Heart right ventricle (tissue), 16 donors: ENCODE data around the gene CALR. TPM values are rescaled to one million over a fixed set of nuclear protein-coding genes. Genes with fewer than 3 reads are reported as not detected.

Experiments
- ATAC-seq, 8 donors: fragments of 200-7000 bp; cut with Tn5 transposase; one replicate each; pipeline ENCODE4 v1.9.1; 2020; ENCODE audit warnings: mild to moderate bottlenecking in 8 of 8, moderate library complexity in 8 of 8, moderate number of reproducible peaks in 1 of 8
- DNase-seq, 2 donors: peaks; one replicate each; pipeline ENCODE4 v3.0.0-alpha.2; 2020
- H3K27ac ChIP-seq, 10 donors: fragments of 200-600 bp; sonication (generic) in 2 of 10; one replicate each; pipeline versions ENCODE4 v1.5.0 to v1.8.0; 2020 to 2022; ENCODE audit warnings: mild to moderate bottlenecking in 3 of 10
- H3K27me3 ChIP-seq, 7 donors: fragments of 200-600 bp; one replicate each; pipeline ENCODE4 v1.8.0; 2021 to 2022; ENCODE audit warnings: mild to moderate bottlenecking in 2 of 7
- H3K36me3 ChIP-seq, 9 donors: fragments of 200-600 bp; sonication (generic) in 1 of 9; one replicate each; pipeline versions ENCODE4 v1.5.0 to v1.8.0; 2020 to 2022; ENCODE audit warnings: mild to moderate bottlenecking in 2 of 9
- H3K4me1 ChIP-seq, 9 donors: fragments of 200-600 bp; sonication (generic) in 1 of 9; one replicate each; pipeline versions ENCODE4 v1.5.0 to v1.8.0; 2020 to 2022; ENCODE audit warnings: mild to moderate bottlenecking in 4 of 9
- H3K4me3 ChIP-seq, 10 donors: fragments of 200-600 bp; sonication (generic) in 2 of 10; one replicate each; pipeline versions ENCODE4 v1.5.0 to v1.8.0; 2020 to 2022; ENCODE audit warnings: mild to moderate bottlenecking in 7 of 10, moderate library complexity in 2 of 10
- H3K9me3 ChIP-seq, 11 donors: fragments of 200-600 bp in 10 of 11; sonication (generic) in 2 of 11; one replicate each; pipeline versions ENCODE4 v1.5.0 to v1.8.0; 2013 to 2022; ENCODE audit warnings: mild to moderate bottlenecking in 2 of 11, control low read depth in 1 of 11, moderate library complexity in 1 of 11
- CTCF ChIP-seq, 9 donors: fragments of 200-600 bp; sonication (generic) in 2 of 9; IDR thresholded peaks; one replicate each; pipeline versions ENCODE4 v1.5.0 to v1.8.0; 2021 to 2022; ENCODE audit warnings: antibody characterized with exemption in 9 of 9, mild to moderate bottlenecking in 5 of 9, moderate library complexity in 1 of 9
- WGBS, 2 donors: extraction: QIAGEN DNeasy Blood & Tissue Kit; methylation state at CpG; one replicate each; pipeline ENCODE4 v1.1.7; 2013; ENCODE audit warnings: inconsistent platforms in 1 of 2; 5-methylcytosine and 5-hydroxymethylcytosine counted together
- intact Hi-C, 10 donors: fragments of 100-400 bp; cut with DNase I; formaldehyde crosslinking; loops; one replicate each; pipeline versions ENCODE4 v1.11.1 to v1.14.2; 2022
- polyA plus RNA-seq, 2 donors: library from polyadenylated mRNA; stranded (reverse); fragments of 200-250 nt; gene quantifications; one replicate each; pipeline ENCODE4 v1.2.3, GENCODE V29; 2013
- total RNA-seq, 10 donors: library from RNA; stranded (reverse); fragmentation: NEBNext Ultra II Directional in 3 of 10; extraction: Animal tissue kit (Norgen Biotek cat#: 25700) in 3 of 10; gene quantifications; one replicate each; pipeline versions ENCODE4 v1.2.1 to v1.2.4, GENCODE V29; 2021 to 2023
- donor health status: Arrhythmogenic right ventricular cardiomyopathy.
- donor health status: ischemic (EF 13 %, LVEDD 7.1; RV severe dilation, severe dysfunction).
- donor health status: healthy with polysubstance abuse.
- donor health status: DM: no; HTN: yes; CAD: no.
- donor health status: DM: no; HTN: no; CAD: no.
- donor health status: ischemic (EF 25% LVEDD 6.9; RV normal size, moderate dysfunction).
- donor health status: ischemic (EF 25% LVEDD 5.7; RV mildly dilated, moderate dysfunction).
- donor health status: healthy.
- donor health status: DM: yes; HTN: yes; CAD: no.
- donor health status: Ischemic cardiomyopathy.
- donor health status: ischemic (EF 35%, LVEDD 5.7; RV mildly dilated, moderate dysfunction).
- donor health status: nonischemic (EF 11% LVEDD 7.7; RV severe dilation, severe dysfunction).
- donor health status: DM: yes; HTN: yes; CAD: no.
- donor health status: PGD.
- donor health status: ischemic (EF 29% LVEDD 5.4; RV normal size, mild dysfunction).
- donor health status: nonischemic (EF 23%, LVEDD 6.1; RV moderate dilation, normal function).

CALR gene
- total and polyA plus RNA-seq, 12 donors = 197 to 830 (median 348) TPM

DNA sequence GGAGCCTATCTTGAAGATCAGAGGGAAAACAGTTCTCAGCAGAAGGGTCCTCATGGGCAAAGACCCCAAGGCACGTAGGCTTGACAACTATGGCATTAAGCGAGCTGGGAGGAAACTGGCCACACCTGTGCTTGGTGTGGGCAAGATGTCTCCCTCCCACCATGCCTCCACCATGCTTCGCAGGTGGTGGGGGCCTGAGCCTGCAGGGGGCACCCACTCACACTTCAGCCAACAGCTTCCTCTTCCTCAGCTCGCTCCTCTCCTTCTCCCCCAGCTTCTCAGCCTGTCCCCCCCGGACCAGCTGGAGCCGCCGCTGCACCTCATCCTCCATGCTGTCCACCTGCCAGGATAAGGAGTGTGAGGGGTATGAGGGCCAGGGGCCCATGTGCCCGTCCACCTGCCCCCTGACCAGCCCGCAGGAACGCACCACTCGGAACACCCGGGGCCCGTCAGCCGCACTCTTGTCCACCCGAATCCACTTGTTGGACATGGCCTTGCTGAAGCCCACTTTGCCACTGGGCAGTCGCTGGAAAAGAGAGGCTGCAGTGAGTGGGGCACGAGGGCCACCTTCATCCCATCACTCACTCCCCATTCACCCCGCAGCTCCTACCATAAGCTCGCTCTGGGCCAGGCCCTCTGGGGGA, 8.3 kb upstream of the CALR start:
- ATAC-seq = no peak

DNA sequence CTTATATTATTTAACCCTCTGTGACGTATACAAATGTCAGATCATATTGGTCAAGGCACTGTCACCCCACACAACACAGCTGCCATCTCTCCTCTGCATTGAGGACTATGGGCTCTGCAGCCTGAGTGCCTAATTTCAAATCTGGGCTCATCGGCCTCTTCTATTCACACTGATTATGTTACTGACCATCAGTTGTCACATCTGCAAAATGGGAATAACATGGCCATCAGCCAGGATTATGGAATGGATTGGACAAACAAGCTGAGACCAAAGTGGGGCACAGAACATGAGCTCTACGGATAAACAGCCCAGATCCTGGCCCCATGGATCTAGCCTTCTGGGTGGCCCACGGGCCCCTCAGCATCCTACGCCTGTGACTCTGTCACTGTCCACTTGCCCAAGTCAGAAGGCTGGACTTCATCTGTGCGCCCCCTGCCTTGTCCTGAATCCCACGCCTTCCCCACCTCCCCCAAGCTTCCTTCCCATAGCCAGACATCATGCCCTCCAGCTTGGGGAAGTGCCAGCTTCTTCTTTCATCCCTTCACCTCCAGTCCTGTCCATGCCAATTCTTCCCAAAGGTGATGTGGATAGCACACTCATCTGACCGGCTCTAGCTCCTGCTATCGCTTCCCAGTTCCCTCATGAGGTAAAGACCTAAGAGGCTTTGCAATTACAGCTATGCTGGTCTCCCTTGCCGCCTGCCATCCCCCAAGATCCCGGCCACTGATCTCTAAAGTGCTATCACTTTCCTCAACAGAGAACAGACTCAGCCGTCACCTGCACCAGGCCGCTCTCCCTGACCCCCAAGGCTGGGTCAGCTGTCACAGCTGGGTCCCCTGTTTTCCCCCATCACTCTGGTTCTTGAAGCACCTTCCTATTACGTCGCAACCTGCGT, 5.8 kb upstream of the CALR start:
- Histone ChIP-seq H3K4me1 (peaks cover 0 to 34% (median 14%) of the 10 kb centered on the region in 9 donors), H3K27me3 (no peaks in the 10 kb centered on the region), H3K9me3 (no peaks in the 10 kb centered on the region), H3K27ac (peak overlapping the region in 8 of 10 donors; percentile 79 to 90 (median 87)), H3K4me3 (peak overlapping the region; percentile 57 to 100 (median 86)), H3K36me3 (peaks cover 0 to 41% (median 22%) of the 10 kb centered on the region in 9 donors)
- ATAC-seq (peak in 2 of 8 donors; percentile 0), DNase-seq (no peak)
- intact Hi-C loops = no loop called here
- 28 to 36% methylated on average over 16 of the region's 16 CpGs for WGBS, 2 donors
- no peak for TF ChIP-seq CTCF (IDR thresholded peaks at IDR 0.05)

More for the DNA sequence above, 8.3 kb upstream of the CALR start:
- Histone ChIP-seq H3K36me3 (peaks cover 0 to 66% (median 43%) of the 10 kb centered on the region in 9 donors), H3K27me3 (no peaks in the 10 kb centered on the region), H3K27ac (no peak overlapping the region), H3K4me3 (no peak overlapping the region), H3K4me1 (peaks cover 0 to 22% (median 14%) of the 10 kb centered on the region in 9 donors), H3K9me3 (no peaks in the 10 kb centered on the region)
- DNase-seq = no peak
- TF ChIP-seq CTCF (IDR thresholded peaks at IDR 0.05) = no peak
- WGBS, 2 donors = 90 to 94% methylated on average over 19 of the region's 19 CpGs
- intact Hi-C loops = no loop called here

GRCh38 chr19:12933287-12934072, 4.9 kb upstream of the CALR start, which contains the start of gene FARSA:
TSS of gene FARSA (minus strand) at chr19:12933711. CDS start at chr19:12933696, 15 bp downstream.
- peaks cover 0 to 32% (median 14%) of the 10 kb centered on the region in 9 donors for H3K36me3 ChIP-seq
- 2% methylated on average over 50 to 51 of the region's 51 CpGs for WGBS, 2 donors
- H3K27me3 ChIP-seq = no peaks in the 10 kb centered on the region
- H3K4me1 ChIP-seq = peaks cover 0 to 38% (median 17%) of the 10 kb centered on the region in 9 donors
- H3K9me3 ChIP-seq = no peaks in the 10 kb centered on the region
- H3K4me3 ChIP-seq = peak within 1 kb of the TSS; percentile 57 to 100 (median 86)
- DNase-seq (peak; percentile 92 to 94), ATAC-seq (peak; percentile 81 to 86 (median 84))
- H3K27ac ChIP-seq = peak within 1 kb of the TSS in 9 of 10 donors; percentile 79 to 90 (median 87)
- intact Hi-C loops = no loop called here
- no peak for TF ChIP-seq CTCF (IDR thresholded peaks at IDR 0.05)

DNA sequence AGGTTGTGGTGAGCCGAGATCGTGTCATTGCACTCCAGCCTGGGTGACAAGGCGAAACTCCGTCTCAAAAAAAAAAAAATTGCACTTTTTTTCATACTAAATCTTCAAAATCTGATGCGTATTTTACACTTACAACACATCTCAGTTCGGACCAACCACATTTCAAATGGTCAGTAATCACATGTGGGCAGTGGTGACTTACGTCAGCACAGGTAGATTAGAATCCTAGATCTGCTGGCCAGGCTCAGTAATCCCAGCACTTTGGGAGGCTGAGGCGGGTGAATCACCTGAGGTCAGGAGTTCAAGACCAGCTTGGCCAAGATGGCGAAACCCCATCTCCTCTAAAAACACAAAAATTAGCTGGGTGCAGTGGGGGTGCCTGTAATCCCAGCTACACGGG, 3.3 kb upstream of the CALR start:
- no peak for TF ChIP-seq CTCF (IDR thresholded peaks at IDR 0.05)
- WGBS, 2 donors = 93 to 94% methylated on average over 10 of the region's 10 CpGs
- intact Hi-C loops = no loop called here

More for the DNA sequence above, 3.3 kb upstream of the CALR start:
- peaks cover under 1 to 46% (median 27%) of the 10 kb centered on the region in 9 donors for H3K4me1 ChIP-seq
- H3K9me3 ChIP-seq = no peaks in the 10 kb centered on the region
- DNase-seq = no peak
- ATAC-seq = no peak
- no peaks in the 10 kb centered on the region for H3K27me3 ChIP-seq
- no peak overlapping the region for H3K27ac ChIP-seq
- H3K36me3 ChIP-seq = peaks cover 0 to 27% (median 4%) of the 10 kb centered on the region in 9 donors
- H3K4me3 ChIP-seq = no peak overlapping the region
